HCT116 (cell line): ENCODE results near the gene SLCO2A1. TPM values are rescaled to one million over a fixed set of nuclear protein-coding genes. Genes with fewer than 3 reads are reported as not detected.

ENCODE experiments used
- ATAC-seq: fragments of 200-7000 bp; cut with Tn5 transposase; 2 replicates; pipeline ENCODE4 v1.9.1; 2020; ENCODE audit warnings: mild to moderate bottlenecking, moderate library complexity
- BruUV-seq: library from RNA; stranded (reverse); fragments of 400-500 nt; replicated peaks from 2 replicates; lab custom pipeline; 2021; lab: Mats Ljungman, UMichigan
- CTCF ChIA-PET: fragments of 300-600 bp; sonication (Branson Sonifier 250); formaldehyde crosslinking; loops from one replicate; lab custom pipeline; 2021; ENCODE audit warnings: antibody characterized with exemption; lab: Charles Lee
- POLR2A ChIA-PET: fragments of 300-600, 350-600 bp; sonication (Branson Sonifier 250); formaldehyde crosslinking; loops from one replicate; lab custom pipeline; 2021; ENCODE audit warnings: antibody characterized with exemption; lab: Charles Lee
- RAD21 ChIA-PET, 2 experiments: fragments of 300-600 bp; sonication (Branson Sonifier 250); formaldehyde crosslinking; loops; one replicate each; lab custom pipeline; 2023; ENCODE audit warnings: low total read pairs in 2 of 2; ENCODE audit not compliant: uncharacterized antibody in 2 of 2, unreplicated experiment in 2 of 2, low non-redundant PET in 1 of 2; lab: Charles Lee
- DNase-seq: peaks from one replicate; pipeline ENCODE4 v3.0.0-alpha.2; 2010; ENCODE audit warnings: low read depth, low spot score
- H2AFZ ChIP-seq: fragments of 200-600 bp; shearing (Covaris generic), sonication (generic); 2 replicates; pipeline ENCODE4 v1.6.1; 2017; ENCODE audit warnings: low read depth, mixed run types, mixed read lengths, antibody characterized with exemption, low read length; ENCODE audit not compliant: poor library complexity, severe bottlenecking
- H3K27ac ChIP-seq: 2 replicates; pipeline ENCODE4 v1.5.1; 2012; ENCODE audit warnings: low read depth, low read length
- H3K27me3 ChIP-seq: fragments of 200-600 bp; sonication (generic); 2 replicates; pipeline ENCODE4 v1.6.1; 2016; ENCODE audit warnings: mixed run types, low read length, mixed read lengths; ENCODE audit not compliant: insufficient read depth
- H3K36me3 ChIP-seq, 2 experiments: fragments of 200-500 bp in 1 of 2; fragments of 200-600 bp in 1 of 2; sonication (Bioruptor generic) in 1 of 2; sonication (generic) in 1 of 2; 2 replicates each; pipeline versions ENCODE4 v1.5.1 to v1.6.1; 2014 to 2016; ENCODE audit warnings: low read length in 2 of 2, inconsistent platforms in 1 of 2, mixed read lengths in 1 of 2, mixed run types in 1 of 2; ENCODE audit not compliant: insufficient read depth in 2 of 2, control insufficient read depth in 1 of 2
- H3K4me1 ChIP-seq, 2 experiments: fragments of 200-600 bp in 1 of 2; sonication (generic) in 1 of 2; 2 replicates each; pipeline versions ENCODE4 v1.5.1 to v1.6.1; 2012 to 2017; ENCODE audit warnings: low read length in 2 of 2, inconsistent platforms in 1 of 2, mild to moderate bottlenecking in 1 of 2, mixed read lengths in 1 of 2, mixed run types in 1 of 2, moderate library complexity in 1 of 2; ENCODE audit not compliant: insufficient read depth in 2 of 2, control insufficient read depth in 1 of 2
- H3K4me2 ChIP-seq: fragments of 200-600 bp; sonication (generic); 2 replicates; pipeline ENCODE4 v1.6.1; 2017; ENCODE audit warnings: mixed run types, low read length, mixed read lengths
- H3K4me3 ChIP-seq, 2 experiments: fragments of 200-600 bp in 1 of 2; sonication (generic) in 1 of 2; replicated peaks in 1 of 2; 2 replicates each; pipeline ENCODE4 v1.5.1; 2011 to 2016; ENCODE audit warnings: low read length in 2 of 2, control low read depth in 1 of 2, low read depth in 1 of 2, mild to moderate bottlenecking in 1 of 2, mixed read lengths in 1 of 2, mixed run types in 1 of 2
- H3K79me2 ChIP-seq: fragments of 200-600 bp; sonication (generic); 2 replicates; pipeline ENCODE4 v1.6.1; 2017; ENCODE audit warnings: mild to moderate bottlenecking, mixed run types, low read length, moderate library complexity, mixed read lengths; ENCODE audit not compliant: insufficient read depth
- H3K9ac ChIP-seq: fragments of 200-600 bp; sonication (generic); 2 replicates; pipeline ENCODE4 v1.6.1; 2016; ENCODE audit warnings: low read length, mixed read lengths
- H3K9me2 ChIP-seq: fragments of 200-600 bp; sonication (generic), shearing (Covaris generic); 2 replicates; pipeline ENCODE4 v1.6.1; 2017; ENCODE audit warnings: mixed run types, mild to moderate bottlenecking, moderate library complexity; ENCODE audit not compliant: insufficient read depth
- H3K9me3 ChIP-seq, 2 experiments: fragments of 200-500 bp in 1 of 2; fragments of 200-600 bp in 1 of 2; sonication (Bioruptor generic) in 1 of 2; sonication (generic) in 1 of 2; 2 replicates each; pipeline ENCODE4 v1.6.1; 2014 to 2017; ENCODE audit warnings: low read length in 2 of 2, mixed read lengths in 2 of 2, inconsistent platforms in 1 of 2, low read depth in 1 of 2, mild to moderate bottlenecking in 1 of 2, mixed run types in 1 of 2, moderate library complexity in 1 of 2; ENCODE audit not compliant: control insufficient read depth in 1 of 2, insufficient read depth in 1 of 2
- H4K20me1 ChIP-seq: fragments of 200-600 bp; sonication (generic), shearing (Covaris generic); 2 replicates; pipeline ENCODE4 v1.6.1; 2017; ENCODE audit warnings: mixed run types, mild to moderate bottlenecking, moderate library complexity; ENCODE audit not compliant: insufficient read depth
- ATF3 ChIP-seq: IDR thresholded peaks from 2 replicates; pipeline ENCODE4 v1.6.1; 2012
- CBX3 ChIP-seq: IDR thresholded peaks from 2 replicates; pipeline ENCODE4 v1.6.1; 2012; ENCODE audit warnings: low read depth
- EGR1 ChIP-seq: IDR thresholded peaks from 2 replicates; pipeline ENCODE4 v1.6.1; 2012; ENCODE audit warnings: low read depth
- ELF1 ChIP-seq: IDR thresholded peaks from 2 replicates; pipeline ENCODE4 v1.6.1; 2012; ENCODE audit warnings: low read depth, borderline replicate concordance
- EZH2 ChIP-seq: fragments of 200-600 bp; sonication (generic); IDR thresholded peaks from 2 replicates; pipeline ENCODE4 v1.6.1; 2017; ENCODE audit warnings: antibody characterized with exemption, mixed run types
- EZH2phosphoT487 ChIP-seq: fragments of 200-600 bp; IDR thresholded peaks from 2 replicates; pipeline ENCODE4 v1.6.1; 2018; ENCODE audit warnings: antibody characterized with exemption, borderline replicate concordance
- FOSL1 ChIP-seq: IDR thresholded peaks from 2 replicates; pipeline ENCODE4 v1.6.1; 2012; ENCODE audit warnings: low read depth
- JUND ChIP-seq: IDR thresholded peaks from 2 replicates; pipeline ENCODE4 v1.6.1; 2012
- MAX ChIP-seq: IDR thresholded peaks from 2 replicates; pipeline ENCODE4 v1.6.1; 2012
- POLR2A ChIP-seq: IDR thresholded peaks from 2 replicates; pipeline ENCODE4 v1.7.0; 2011; ENCODE audit warnings: borderline replicate concordance; ENCODE audit not compliant: insufficient read depth, insufficient read length; ENCODE audit errors: extremely low read depth
- POLR2AphosphoS5 ChIP-seq: IDR thresholded peaks from 2 replicates; pipeline ENCODE4 v1.6.1; 2011; ENCODE audit warnings: mild to moderate bottlenecking, low read depth, low read length, moderate library complexity
- REST ChIP-seq: IDR thresholded peaks from 2 replicates; pipeline ENCODE4 v1.6.1; 2012; ENCODE audit warnings: low read depth
- SIN3A ChIP-seq: IDR thresholded peaks from 2 replicates; pipeline ENCODE4 v1.6.1; 2012; ENCODE audit warnings: low read depth
- SP1 ChIP-seq: IDR thresholded peaks from 2 replicates; pipeline ENCODE4 v1.6.1; 2012; ENCODE audit warnings: low read depth
- SRF ChIP-seq: IDR thresholded peaks from 2 replicates; pipeline ENCODE4 v1.6.1; 2012; ENCODE audit warnings: low read depth
- TCF7L2 ChIP-seq: IDR thresholded peaks from 2 replicates; pipeline ENCODE4 v1.7.0; 2011; ENCODE audit warnings: borderline replicate concordance, inconsistent platforms; ENCODE audit not compliant: insufficient read depth, insufficient read length; ENCODE audit errors: extremely low read depth
- YY1 ChIP-seq: IDR thresholded peaks from 2 replicates; pipeline ENCODE4 v1.6.1; 2011; ENCODE audit warnings: low read length, low read depth, moderate library complexity, mild to moderate bottlenecking; ENCODE audit not compliant: insufficient replicate concordance; ENCODE audit errors: extremely low read depth
- ZBTB33 ChIP-seq: IDR thresholded peaks from 2 replicates; pipeline ENCODE4 v1.6.1; 2011; ENCODE audit warnings: mild to moderate bottlenecking, low read length, moderate library complexity; ENCODE audit not compliant: insufficient replicate concordance; ENCODE audit errors: extremely low read depth
- ZFX ChIP-seq: fragments of 450-650 bp; IDR thresholded peaks from 2 replicates; pipeline ENCODE4 v1.6.1; 2017
- ZNF274 ChIP-seq: fragments of 200-500 bp; sonication (Bioruptor generic); IDR thresholded peaks from 2 replicates; pipeline ENCODE4 v1.6.1; 2014; ENCODE audit warnings: mild to moderate bottlenecking, low read depth, low read length, inconsistent platforms
- intact Hi-C: fragments of 100-400 bp; cut with micrococcal nuclease; formaldehyde crosslinking; loops from 2 replicates; pipeline ENCODE4 v1.10.0; 2022
- total RNA-seq: library from RNA; stranded (reverse); gene quantifications from one replicate; pipeline ENCODE4 v1.2.1, GENCODE V29; 2021; ENCODE audit not compliant: unreplicated experiment

Gene SLCO2A1
- total RNA-seq, 1 experiment from 2014 or later: 0.52 TPM

- no peaks in the 10 kb centered on the region for H4K20me1 ChIP-seq
These were observed 45.8 kb upstream of the SLCO2A1 start for GRCh38 chr3:134075568-134075825.

More at GRCh38 chr3:134075568-134075825, 45.8 kb upstream of the SLCO2A1 start:
- TF ChIP-seq EZH2phosphoT487 (no peak), ZNF274 (no peak), ZFX (no peak), MAX (no peak), ZBTB33 (no peak), ELF1 (no peak), SP1 (no peak), SIN3A (no peak), CBX3 (no peak), POLR2A (no peak), EZH2 (no peak), JUND (no peak), EGR1 (no peak), TCF7L2 (no peak), POLR2AphosphoS5 (no peak), YY1 (no peak), FOSL1 (no peak), REST (no peak), ATF3 (no peak), SRF (no peak)
- ChIA-PET RAD21 (no interaction called here), POLR2A (no interaction called here), CTCF (no interaction called here)
- no peaks in the 10 kb centered on the region for H3K9me3 ChIP-seq
- no peak overlapping the region for H3K27ac ChIP-seq
- no peaks in the 10 kb centered on the region for H3K4me1 ChIP-seq
- H3K79me2 ChIP-seq: no peaks in the 10 kb centered on the region
- H2AFZ ChIP-seq: no peak overlapping the region
- DNase-seq (no peak), ATAC-seq (no peak)
- H3K36me3 ChIP-seq: no peaks in the 10 kb centered on the region
- H3K9ac ChIP-seq: no peak overlapping the region
- no peak overlapping the region for H3K4me3 ChIP-seq
- intact Hi-C loops: no loop called here
- H3K27me3 ChIP-seq: no peaks in the 10 kb centered on the region
- no TSS peak for BruUV-seq
- no peak overlapping the region for H3K4me2 ChIP-seq
- H3K9me2 ChIP-seq: no peaks in the 10 kb centered on the region
